Measurements from ENCODE around the gene MRPS18B. TPM values are rescaled to one million over a fixed set of nuclear protein-coding genes. Genes with fewer than 3 reads are reported as not detected.

MRPS18B gene
- total and polyA plus RNA-seq, 4 donors = 24.9 to 81.5 (median 53.6) TPM

DNA sequence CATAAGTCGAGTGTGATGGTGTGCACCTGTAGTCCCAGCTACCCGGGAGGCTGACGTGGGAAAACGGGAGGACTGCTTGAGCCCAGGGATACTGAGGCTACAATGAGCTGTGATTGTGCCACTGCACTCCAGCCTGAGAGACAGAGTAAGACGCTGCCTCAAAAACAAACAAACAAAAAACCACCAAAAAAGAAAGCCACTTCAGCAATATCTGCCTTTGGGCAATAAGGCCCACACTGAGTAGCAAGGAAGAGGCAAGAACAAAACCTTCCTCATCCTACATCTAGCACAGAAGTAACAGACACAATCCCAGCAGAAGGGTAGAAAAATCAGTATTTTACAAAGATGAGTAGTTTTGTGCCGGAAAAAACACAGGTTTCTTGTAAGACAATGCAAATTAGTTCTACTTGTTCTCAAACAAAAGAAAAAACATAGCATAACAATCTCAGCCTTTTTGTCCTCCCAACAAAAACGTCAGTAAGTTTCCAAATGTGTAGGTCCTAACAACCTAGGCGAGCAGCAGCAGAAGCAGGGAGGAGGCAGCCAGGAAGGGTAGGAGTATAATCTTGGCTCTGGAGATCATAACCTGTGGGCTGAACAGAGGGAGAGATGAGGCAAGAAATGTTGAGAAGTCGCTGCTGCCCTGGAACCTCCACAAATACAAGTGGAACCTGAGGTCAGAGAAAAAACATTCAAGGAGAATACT is 6.3 kb upstream of the MRPS18B start:
- TF ChIP-seq CTCF (IDR thresholded peaks at IDR 0.05; ENCODE audit: control extremely low read depth, extremely low read depth) = no peak
- peak overlapping the region; percentile 11 to 30 for H3K9ac ChIP-seq (ENCODE audit: insufficient read depth in 1 of 2, low read length in 2 of 2)
- H3K36me3 ChIP-seq (ENCODE audit: control insufficient read depth in 4 of 4, insufficient read depth in 4 of 4, low read length in 4 of 4) = peaks cover 20 to 38% (median 27%) of the 10 kb centered on the region in 4 donors
- WGBS, 2 donors = 72 to 77% methylated on average over 9 of the region's 9 CpGs
- DNase-seq = no peak
- H3K4me3 ChIP-seq = no peak overlapping the region
- H3K4me1 ChIP-seq (ENCODE audit: control insufficient read depth in 5 of 5, insufficient read depth in 5 of 5, low read length in 5 of 5) = peaks cover 0 to 32% (median 20%) of the 10 kb centered on the region in 5 donors
- H3K27ac ChIP-seq (ENCODE audit: low read depth in 1 of 2, low read length in 1 of 2) = no peak overlapping the region
- no peaks in the 10 kb centered on the region for H3K27me3 ChIP-seq (ENCODE audit: control insufficient read depth in 3 of 3, insufficient read depth in 3 of 3, low read length in 2 of 3)
- no peak for ATAC-seq (ENCODE audit: insufficient read depth, low FRiP score)
- no peaks in the 10 kb centered on the region for H3K9me3 ChIP-seq (ENCODE audit: control insufficient read depth in 4 of 4, insufficient read depth in 3 of 4, low read length in 3 of 4)

DNA sequence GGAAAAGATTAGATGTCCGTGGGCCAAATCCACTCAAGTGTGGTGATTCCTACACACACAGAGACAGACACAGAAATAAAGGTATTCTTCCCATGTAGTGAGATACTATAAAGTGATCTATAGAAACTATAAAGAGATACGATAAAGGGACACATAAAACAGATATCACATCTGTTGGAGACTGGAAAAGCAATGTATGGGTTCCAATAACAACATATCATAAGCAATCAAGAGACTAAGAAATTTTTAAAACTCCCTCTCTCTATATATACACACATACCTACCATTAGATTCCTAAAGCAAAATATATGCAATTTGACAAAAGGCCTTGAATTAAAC is 5.8 kb upstream of the MRPS18B start:
- H3K4me1 ChIP-seq (ENCODE audit: control insufficient read depth in 5 of 5, insufficient read depth in 5 of 5, low read length in 5 of 5) = peaks cover 0 to 32% (median 20%) of the 10 kb centered on the region in 5 donors
- DNase-seq (no peak), ATAC-seq (ENCODE audit: insufficient read depth, low FRiP score) (no peak)
- H3K9me3 ChIP-seq (ENCODE audit: control insufficient read depth in 4 of 4, insufficient read depth in 3 of 4, low read length in 3 of 4) = no peaks in the 10 kb centered on the region
- no peak overlapping the region for H3K4me3 ChIP-seq
- H3K27ac ChIP-seq (ENCODE audit: low read depth in 1 of 2, low read length in 1 of 2) = no peak overlapping the region
- no peak for TF ChIP-seq CTCF (IDR thresholded peaks at IDR 0.05; ENCODE audit: control extremely low read depth, extremely low read depth)
- peak overlapping the region in 1 of 2 donors; percentile 11 for H3K9ac ChIP-seq (ENCODE audit: insufficient read depth in 1 of 2, low read length in 2 of 2)
- WGBS, 2 donors = 77 to 93% methylated on average over 2 of the region's 2 CpGs
- H3K27me3 ChIP-seq (ENCODE audit: control insufficient read depth in 3 of 3, insufficient read depth in 3 of 3, low read length in 2 of 3) = no peaks in the 10 kb centered on the region
- H3K36me3 ChIP-seq (ENCODE audit: control insufficient read depth in 4 of 4, insufficient read depth in 4 of 4, low read length in 4 of 4) = peaks cover 18 to 38% (median 27%) of the 10 kb centered on the region in 4 donors

GRCh38 chr6:30612213-30612612 is 5.4 kb upstream of the MRPS18B start:
- Histone ChIP-seq H3K9ac (ENCODE audit: insufficient read depth in 1 of 2, low read length in 2 of 2) (peak overlapping the region in 1 of 2 donors; percentile 8), H3K4me3 (no peak overlapping the region), H3K9me3 (ENCODE audit: control insufficient read depth in 4 of 4, insufficient read depth in 3 of 4, low read length in 3 of 4) (no peaks in the 10 kb centered on the region), H3K27ac (ENCODE audit: low read depth in 1 of 2, low read length in 1 of 2) (no peak overlapping the region), H3K27me3 (ENCODE audit: control insufficient read depth in 3 of 3, insufficient read depth in 3 of 3, low read length in 2 of 3) (no peaks in the 10 kb centered on the region), H3K4me1 (ENCODE audit: control insufficient read depth in 5 of 5, insufficient read depth in 5 of 5, low read length in 5 of 5) (peaks cover 0 to 32% (median 20%) of the 10 kb centered on the region in 5 donors), H3K36me3 (ENCODE audit: control insufficient read depth in 4 of 4, insufficient read depth in 4 of 4, low read length in 4 of 4) (peaks cover 18 to 37% (median 27%) of the 10 kb centered on the region in 4 donors)
- 51 to 76% methylated on average over 1 of the region's 1 CpG for whole genome bisulfite sequencing, 2 donors
- no peak for ATAC-seq (ENCODE audit: insufficient read depth, low FRiP score)
- TF ChIP-seq CTCF (IDR thresholded peaks at IDR 0.05; ENCODE audit: control extremely low read depth, extremely low read depth) = no peak
- peak in 2 of 3 donors; percentile 43 to 49 for DNase-seq

Data from lung (tissue), 12 donors.